Gastrocnemius medialis (tissue), 4 donors: ENCODE data around the gene MTG1. TPM values are rescaled to one million over a fixed set of nuclear protein-coding genes. Genes with fewer than 3 reads are reported as not detected.
"Not testable (repeated sequence)": the region's sequence is repeated elsewhere in the genome, so short reads cannot be mapped to it uniquely, and the experiment has no call there.

Experiments
- ATAC-seq, 2 donors: fragments of 150-250 bp; one replicate each; pipeline ENCODE4 v1.9.1; 2016
- DNase-seq, 2 donors: peaks; one replicate each; pipeline ENCODE4 v3.0.0-alpha.2; 2019
- H3K27ac ChIP-seq, 4 donors: fragments of 200-600 bp; sonication (generic); 1 replicate in 1 of 4; 2 replicates in 3 of 4; pipeline ENCODE4 v1.5.1; 2016 to 2018; ENCODE audit warnings: mild to moderate bottlenecking in 2 of 4, moderate library complexity in 1 of 4
- H3K27me3 ChIP-seq, 3 donors: fragments of 200-600 bp; sonication (generic) in 2 of 3; 1 replicate in 1 of 3; 2 replicates in 2 of 3; pipeline versions ENCODE4 v1.5.1 to v1.6.0; 2016 to 2019; ENCODE audit warnings: mild to moderate bottlenecking in 1 of 3, moderate library complexity in 1 of 3
- H3K36me3 ChIP-seq, 2 donors: fragments of 200-600 bp; sonication (generic) in 1 of 2; one replicate each; pipeline ENCODE4 v1.5.1; 2017 to 2018
- H3K4me1 ChIP-seq, 2 donors: fragments of 200-600 bp; sonication (generic) in 1 of 2; one replicate each; pipeline ENCODE4 v1.5.1; 2016 to 2017; ENCODE audit warnings: mild to moderate bottlenecking in 2 of 2
- H3K4me3 ChIP-seq, 4 donors: fragments of 200-600 bp; sonication (generic) in 3 of 4; 1 replicate in 1 of 4; 2 replicates in 3 of 4; pipeline ENCODE4 v1.5.1; 2016 to 2019; ENCODE audit warnings: mild to moderate bottlenecking in 2 of 4
- H3K9me3 ChIP-seq, 3 donors: fragments of 200-600 bp; sonication (generic) in 2 of 3; 1 replicate in 1 of 3; 2 replicates in 2 of 3; pipeline ENCODE4 v1.5.1; 2016 to 2019
- POLR2A ChIP-seq, 2 donors: fragments of 450-650 bp; IDR thresholded peaks; one replicate each; pipeline ENCODE4 v1.6.1; 2017; ENCODE audit warnings: antibody characterized with exemption in 2 of 2, mild to moderate bottlenecking in 2 of 2, moderate library complexity in 2 of 2
- in situ Hi-C, 4 donors: fragments of 200-750 bp; cut with MboI; loops; one replicate each; pipeline versions ENCODE4 v1.15.0 to v1.8.0; 2017; ENCODE audit warnings: low sequenced_read_pairs in 4 of 4
- intact Hi-C: fragments of 100-400 bp; cut with DNase I; formaldehyde crosslinking; loops from one replicate; pipeline ENCODE4 v1.15.1; 2023; ENCODE audit warnings: low total_unique reads
- total RNA-seq, 4 donors: library from RNA; depleted of rRNA; stranded (reverse); fragments of >200 nt; gene quantifications; one replicate each; pipeline versions ENCODE4 v1.1.0 to v1.2.3, GENCODE V29; 2016
- TF ChIP-seq, protein P1 (sequence below), 5 experiments: fragments of 450-650 bp in 3 of 5; fragments of 200-600 bp in 2 of 5; sonication (generic) in 2 of 5; IDR thresholded peaks in 4 of 5; conservative IDR thresholded peaks in 1 of 5; 1 replicate in 4 of 5; 2 replicates in 1 of 5; pipeline ENCODE4 v1.5.1; 2016 to 2019; ENCODE audit warnings: antibody characterized with exemption in 5 of 5, mild to moderate bottlenecking in 3 of 5, moderate library complexity in 3 of 5

The MTG1 gene
- total RNA-seq, 4 donors from 2014 or later = 12.2 to 23.9 (median 14.1) TPM

DNA sequence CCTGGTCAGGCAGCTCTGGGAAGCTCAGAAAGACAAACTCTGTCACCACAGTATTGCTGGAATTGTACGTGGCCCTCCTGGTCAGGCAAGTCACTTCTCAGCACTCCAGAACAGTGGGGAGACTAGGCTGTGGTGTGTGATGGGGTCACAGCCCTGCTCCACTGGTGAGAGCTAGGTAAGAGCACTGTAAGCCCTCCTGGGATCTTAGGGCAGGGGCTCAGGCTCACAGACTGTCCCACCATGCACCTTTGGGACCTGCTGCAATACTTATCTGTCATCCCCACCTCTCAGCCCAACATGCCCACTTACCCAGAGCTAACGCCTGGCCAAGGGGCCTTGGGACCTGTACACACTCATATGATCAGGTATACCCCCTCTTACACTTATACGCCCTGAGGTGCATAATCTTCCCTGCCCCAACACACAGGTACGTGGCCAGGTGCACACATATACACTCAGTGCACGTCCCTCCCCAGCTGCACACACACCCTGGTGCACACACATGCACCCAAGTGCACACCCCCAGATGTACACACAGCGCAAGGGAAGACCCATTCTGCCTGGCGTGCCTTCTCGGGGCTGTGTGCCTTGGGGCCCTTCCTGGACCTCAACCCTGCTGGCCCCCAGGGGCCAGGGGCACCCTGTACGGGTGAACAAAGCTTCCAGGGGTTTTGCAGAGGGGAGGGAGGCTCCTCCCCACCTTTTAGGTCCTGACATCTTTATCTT, 38.1 kb downstream of the MTG1 start:
- H3K4me1 ChIP-seq, H3K4me3 ChIP-seq, H3K27ac ChIP-seq, H3K36me3 ChIP-seq, ATAC-seq, DNase-seq, H3K9me3 ChIP-seq, H3K27me3 ChIP-seq, in situ Hi-C loops, intact Hi-C loops: not testable (repeated sequence)

DNA sequence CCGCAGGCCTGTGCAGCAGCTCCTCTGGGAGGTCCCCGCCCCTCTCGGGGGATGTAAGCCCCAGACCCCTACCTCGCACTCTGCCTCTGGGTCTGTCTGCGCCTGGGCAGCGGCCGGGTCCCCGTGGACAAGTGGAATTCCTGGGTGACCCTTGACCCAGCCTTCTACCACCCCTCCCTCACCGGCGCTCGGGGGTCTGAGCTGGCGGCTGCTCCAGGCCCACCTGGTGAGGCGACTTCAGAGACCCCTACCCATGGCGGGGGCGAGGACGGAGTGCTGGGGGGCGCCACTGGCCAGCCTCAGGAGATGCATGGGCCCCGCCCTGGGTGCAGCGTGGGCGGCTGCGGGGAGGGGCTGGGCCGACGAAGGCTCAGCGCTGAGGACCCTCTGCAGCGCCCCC, 38.8 kb downstream of the MTG1 start:
- in situ Hi-C loops, ATAC-seq, H3K9me3 ChIP-seq, intact Hi-C loops, H3K27ac ChIP-seq, H3K4me1 ChIP-seq, H3K36me3 ChIP-seq, H3K4me3 ChIP-seq, DNase-seq, H3K27me3 ChIP-seq: not testable (repeated sequence)

DNA sequence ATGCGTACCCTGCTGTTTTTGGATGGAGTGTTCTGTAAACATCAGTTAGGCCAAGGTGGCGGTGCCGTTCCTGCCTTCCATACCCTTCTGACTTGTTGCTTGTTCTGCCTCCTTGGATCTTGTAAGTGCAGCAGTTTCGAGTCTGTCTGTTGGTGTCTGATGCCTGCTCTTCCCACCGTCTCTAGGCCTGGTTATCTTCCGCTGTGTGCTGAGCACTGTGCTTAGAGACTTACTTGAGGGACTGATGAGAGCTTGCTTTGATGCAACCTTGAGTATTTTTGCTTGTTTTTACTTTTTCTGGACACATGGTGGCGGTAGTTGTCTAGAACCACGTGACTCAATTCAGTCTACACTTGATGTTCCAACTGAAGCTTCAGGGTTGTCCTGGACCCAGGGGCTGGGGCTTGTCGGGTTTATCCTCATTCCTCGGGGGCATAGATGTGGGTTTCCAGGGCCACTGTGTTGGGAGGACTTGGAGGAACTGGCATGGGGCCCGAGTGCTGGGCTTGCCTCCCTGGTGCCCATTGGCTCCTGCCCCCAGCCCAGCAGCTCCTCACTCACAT, 44.8 kb downstream of the MTG1 start:
- H3K27me3 ChIP-seq = peaks cover 0 to 2% (median 0%) of the 10 kb centered on the region in 3 donors
- peak in 1 of 2 donors; percentile 7 for DNase-seq
- ATAC-seq = no peak
- intact Hi-C loops = no loop called here
- H3K9me3 ChIP-seq = no peaks in the 10 kb centered on the region
- H3K27ac ChIP-seq = no peak overlapping the region
- TF ChIP-seq, protein P1, sequence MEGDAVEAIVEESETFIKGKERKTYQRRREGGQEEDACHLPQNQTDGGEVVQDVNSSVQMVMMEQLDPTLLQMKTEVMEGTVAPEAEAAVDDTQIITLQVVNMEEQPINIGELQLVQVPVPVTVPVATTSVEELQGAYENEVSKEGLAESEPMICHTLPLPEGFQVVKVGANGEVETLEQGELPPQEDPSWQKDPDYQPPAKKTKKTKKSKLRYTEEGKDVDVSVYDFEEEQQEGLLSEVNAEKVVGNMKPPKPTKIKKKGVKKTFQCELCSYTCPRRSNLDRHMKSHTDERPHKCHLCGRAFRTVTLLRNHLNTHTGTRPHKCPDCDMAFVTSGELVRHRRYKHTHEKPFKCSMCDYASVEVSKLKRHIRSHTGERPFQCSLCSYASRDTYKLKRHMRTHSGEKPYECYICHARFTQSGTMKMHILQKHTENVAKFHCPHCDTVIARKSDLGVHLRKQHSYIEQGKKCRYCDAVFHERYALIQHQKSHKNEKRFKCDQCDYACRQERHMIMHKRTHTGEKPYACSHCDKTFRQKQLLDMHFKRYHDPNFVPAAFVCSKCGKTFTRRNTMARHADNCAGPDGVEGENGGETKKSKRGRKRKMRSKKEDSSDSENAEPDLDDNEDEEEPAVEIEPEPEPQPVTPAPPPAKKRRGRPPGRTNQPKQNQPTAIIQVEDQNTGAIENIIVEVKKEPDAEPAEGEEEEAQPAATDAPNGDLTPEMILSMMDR (IDR thresholded peaks at IDR 0.05 in 4 of 5, conservative IDR thresholded peaks at IDR 0.05 in 1 of 5) = no peak
- no peak for TF ChIP-seq POLR2A (IDR thresholded peaks at IDR 0.05)
- no peaks in the 10 kb centered on the region for H3K4me1 ChIP-seq
- H3K4me3 ChIP-seq = no peak overlapping the region
- in situ Hi-C loops = no loop called here
- H3K36me3 ChIP-seq = no peaks in the 10 kb centered on the region

DNA sequence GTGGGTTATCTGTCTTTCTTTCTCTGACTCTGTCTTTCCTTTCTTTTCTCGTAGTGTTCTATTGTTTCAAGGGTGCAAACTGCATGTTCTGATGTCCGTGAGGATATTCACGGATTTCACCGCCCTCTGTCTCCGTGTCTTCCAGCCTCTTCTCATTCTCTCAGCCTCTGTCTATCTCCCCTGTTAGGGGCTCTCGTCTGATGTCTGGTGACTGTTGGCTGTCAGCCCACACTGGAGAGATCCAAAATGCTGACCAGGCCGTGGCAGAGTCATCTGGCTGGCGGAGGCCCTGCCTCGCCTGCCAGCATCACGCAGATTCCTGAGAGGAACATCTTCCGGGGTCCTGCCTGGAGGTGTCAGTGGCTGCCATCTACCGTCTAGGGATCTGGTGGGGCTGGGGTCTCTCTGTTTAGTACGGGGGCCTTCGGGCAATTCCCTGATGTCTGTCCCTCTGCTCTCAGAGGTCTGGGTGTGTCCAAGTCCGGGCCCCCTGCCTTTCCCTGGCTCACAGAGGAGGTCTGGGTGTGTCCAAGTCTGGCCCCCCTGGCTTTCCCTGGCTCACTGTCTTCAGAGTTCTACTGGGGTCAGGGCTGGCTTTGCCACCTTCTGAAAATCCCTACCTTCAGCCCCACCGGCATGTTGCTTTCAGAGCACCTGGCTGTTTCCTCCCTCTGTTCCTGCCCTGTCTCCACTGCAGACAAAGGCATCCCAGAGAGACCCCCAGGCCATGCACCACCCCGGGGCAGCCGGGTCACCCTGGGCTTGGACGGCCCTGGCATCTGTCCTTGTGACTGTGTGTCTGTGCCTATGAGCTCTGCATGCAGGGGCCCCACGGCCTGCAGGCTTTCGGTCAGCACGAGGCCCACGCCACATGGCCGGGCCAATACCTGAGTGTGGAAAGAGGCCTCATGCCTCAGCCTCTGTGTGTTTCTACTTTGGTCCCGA, 45.8 kb downstream of the MTG1 start:
- in situ Hi-C loops (no loop called here), intact Hi-C loops (no loop called here)
- Histone ChIP-seq H3K27me3 (no peaks in the 10 kb centered on the region), H3K36me3 (no peaks in the 10 kb centered on the region), H3K9me3 (no peaks in the 10 kb centered on the region), H3K27ac (no peak overlapping the region), H3K4me1 (no peaks in the 10 kb centered on the region), H3K4me3 (no peak overlapping the region)
- ATAC-seq = no peak
- TF ChIP-seq POLR2A (IDR thresholded peaks at IDR 0.05) = no peak
- TF ChIP-seq, protein P1 (IDR thresholded peaks at IDR 0.05 in 4 of 5, conservative IDR thresholded peaks at IDR 0.05 in 1 of 5) = no peak
- peak in 1 of 2 donors; percentile 8 for DNase-seq

DNA sequence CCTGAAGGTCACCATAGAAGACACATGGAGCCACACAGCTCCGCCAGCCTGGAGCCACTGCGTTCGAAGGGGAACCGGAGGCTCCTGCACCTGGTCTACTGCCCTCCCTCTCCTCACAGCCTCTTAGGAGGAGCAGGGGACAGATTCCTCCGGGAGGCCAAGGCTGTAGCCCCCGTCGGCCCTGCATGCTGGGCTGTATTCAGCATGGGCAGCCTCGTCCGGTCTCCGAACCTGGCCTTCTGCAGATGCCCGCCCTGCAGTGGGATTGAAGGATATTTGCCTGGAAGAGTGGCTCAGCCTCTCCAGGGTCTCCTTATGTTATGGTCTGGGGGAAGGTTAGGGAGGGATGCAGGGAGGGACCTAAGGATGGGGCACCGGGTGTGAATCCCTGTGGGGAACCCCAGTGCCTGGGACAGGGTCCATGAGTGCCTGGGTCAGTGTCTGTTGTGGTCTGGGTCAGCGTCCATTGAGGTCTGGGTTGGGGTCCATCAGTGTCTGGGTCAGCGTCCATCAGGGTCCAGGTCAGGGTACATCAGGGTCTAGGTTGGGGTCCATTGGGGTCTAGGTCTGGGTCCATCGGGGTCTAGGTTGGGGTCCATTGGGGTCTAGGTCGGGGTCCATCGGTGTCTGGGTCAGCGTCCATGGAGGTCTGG, 46.8 kb downstream of the MTG1 start:
- ATAC-seq = no peak
- DNase-seq = peak in 1 of 2 donors; percentile 1
- TF ChIP-seq POLR2A (IDR thresholded peaks at IDR 0.05) = no peak
- TF ChIP-seq, protein P1 (IDR thresholded peaks at IDR 0.05 in 4 of 5, conservative IDR thresholded peaks at IDR 0.05 in 1 of 5) = no peak
- H3K9me3 ChIP-seq = no peaks in the 10 kb centered on the region
- H3K4me1 ChIP-seq = no peaks in the 10 kb centered on the region
- no peaks in the 10 kb centered on the region for H3K27me3 ChIP-seq
- in situ Hi-C loops (no loop called here), intact Hi-C loops (no loop called here)
- H3K27ac ChIP-seq = no peak overlapping the region
- H3K4me3 ChIP-seq = no peak overlapping the region
- no peaks in the 10 kb centered on the region for H3K36me3 ChIP-seq

DNA sequence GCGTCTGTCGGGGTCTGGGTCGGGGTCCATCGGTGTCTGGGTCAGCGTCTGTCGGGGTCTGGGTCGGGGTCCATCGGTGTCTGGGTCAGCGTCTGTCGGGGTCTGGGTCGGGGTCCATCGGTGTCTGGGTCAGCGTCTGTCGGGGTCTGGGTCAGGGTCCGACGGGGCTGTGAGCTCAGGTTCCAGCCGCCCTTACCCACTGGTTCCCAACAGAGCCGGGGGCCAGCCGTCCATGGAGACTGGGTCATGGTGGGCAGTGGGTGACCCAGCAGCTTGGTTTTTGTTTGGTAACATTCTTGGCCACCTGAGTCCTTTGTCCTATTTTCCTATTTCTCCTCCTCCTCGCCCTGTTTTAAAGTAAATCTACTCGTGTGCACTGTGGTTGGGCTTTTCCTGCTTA, 47.4 kb downstream of the MTG1 start:
- H3K9me3 ChIP-seq, in situ Hi-C loops, H3K4me1 ChIP-seq, H3K27me3 ChIP-seq, H3K36me3 ChIP-seq, ATAC-seq, H3K4me3 ChIP-seq, intact Hi-C loops, H3K27ac ChIP-seq: not testable (repeated sequence)
- peak in 1 of 2 donors; percentile 3 for DNase-seq
